Hematopoietic multipotent progenitor cell (in vitro differentiated cells): ENCODE results near the gene RPS6KA6. TPM values are rescaled to one million over a fixed set of nuclear protein-coding genes. Genes with fewer than 3 reads are reported as not detected.

ENCODE experiments used
- DNase-seq, 3 donors: peaks; one replicate each; pipeline ENCODE4 v3.0.0-alpha.2; 2011 to 2015; ENCODE audit warnings: low read depth in 2 of 3, low spot score in 2 of 3
- total RNA-seq: library from RNA; depleted of rRNA; stranded (reverse); fragments of >200 nt; gene quantifications from one replicate; pipeline ENCODE4 v1.2.3, GENCODE V29; 2012

RPS6KA6 gene
- total RNA-seq, result 0.54 TPM

DNA sequence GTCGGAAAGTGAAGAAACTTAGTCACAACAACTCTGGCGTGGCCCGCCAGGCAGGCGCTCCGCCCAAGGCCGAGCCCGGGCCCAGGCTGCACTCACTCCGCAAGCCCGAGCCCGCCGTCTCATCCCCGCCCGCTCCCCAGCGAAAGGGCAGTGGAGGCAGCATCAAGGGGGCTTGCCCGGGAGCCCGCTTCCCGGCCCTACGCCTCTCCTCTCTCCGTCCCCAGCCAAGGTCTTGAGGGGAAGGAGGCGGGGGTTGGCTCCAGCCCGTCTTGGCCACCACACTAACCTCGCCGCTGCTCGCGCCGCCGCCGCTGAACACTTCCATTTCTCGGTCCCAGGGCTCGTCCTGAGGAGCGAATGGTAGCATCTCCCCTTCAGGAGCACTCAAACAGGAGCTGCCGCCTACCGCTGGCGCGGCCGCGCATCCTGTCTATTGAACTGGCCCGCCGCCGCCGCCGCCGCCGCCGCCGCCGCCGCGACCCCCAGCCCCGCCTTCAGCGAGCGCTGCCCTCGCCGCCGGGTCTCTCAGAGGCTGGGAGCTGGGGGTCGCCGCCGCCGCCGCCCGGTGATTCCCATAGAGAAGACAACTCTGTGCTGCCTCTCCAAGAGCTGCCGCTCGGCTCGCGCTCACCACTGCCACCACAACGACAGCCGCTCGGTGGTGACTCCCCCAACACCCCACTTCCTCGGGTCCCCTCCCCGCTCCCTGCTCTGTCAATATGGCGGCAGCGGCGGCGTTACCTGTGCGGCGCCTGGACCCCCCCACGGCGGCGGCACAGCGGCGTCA, at the start of gene RPS6KA6:
Gene RPS6KA6 (minus strand): TSS at position 667 of the 787 bp plus-strand sequence. CDS start 300 bp downstream, at position 367.
- DNase-seq, result peak in 2 of 3 donors; percentile 9 to 22

DNA sequence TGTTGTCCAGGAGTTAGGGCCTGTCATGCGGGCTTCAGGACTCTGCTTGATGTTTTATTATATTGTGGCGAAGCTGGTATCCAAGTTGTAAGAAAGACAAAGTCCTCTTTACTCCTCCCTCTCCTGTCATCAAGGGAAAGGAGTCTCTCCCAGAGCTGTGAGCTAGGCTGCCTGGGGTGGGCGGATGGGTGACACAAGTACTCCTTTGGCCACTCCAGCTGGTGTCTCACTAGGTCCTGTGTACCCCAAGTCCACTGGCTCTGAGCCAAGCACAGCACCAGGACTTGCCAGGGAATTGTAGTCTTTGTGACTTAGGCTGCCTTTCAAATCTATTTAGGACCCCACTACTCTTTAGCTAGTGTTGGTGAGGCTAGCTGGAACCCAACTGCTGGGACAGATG, 36.7 kb upstream of the RPS6KA6 start:
- no peak for DNase-seq

DNA sequence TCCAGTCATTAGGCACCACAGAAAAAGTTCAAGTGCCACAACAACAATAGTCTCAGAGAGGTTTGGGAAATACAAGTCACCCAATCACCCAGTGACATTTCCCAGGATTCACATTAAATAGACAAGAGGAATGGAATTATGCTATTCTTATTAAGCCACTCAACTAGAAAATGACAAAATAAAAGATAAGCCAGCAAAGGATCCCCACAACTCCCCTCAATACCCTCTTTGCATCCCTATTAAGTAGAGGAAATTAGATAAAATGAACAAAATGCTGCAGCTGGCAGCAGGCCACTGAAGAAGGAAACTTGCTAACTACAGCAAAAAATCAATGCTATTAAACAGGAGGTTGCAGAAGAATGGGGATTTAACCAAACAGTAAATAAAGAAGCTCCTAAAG, 35.3 kb upstream of the RPS6KA6 start:
- no peak for DNase-seq

DNA sequence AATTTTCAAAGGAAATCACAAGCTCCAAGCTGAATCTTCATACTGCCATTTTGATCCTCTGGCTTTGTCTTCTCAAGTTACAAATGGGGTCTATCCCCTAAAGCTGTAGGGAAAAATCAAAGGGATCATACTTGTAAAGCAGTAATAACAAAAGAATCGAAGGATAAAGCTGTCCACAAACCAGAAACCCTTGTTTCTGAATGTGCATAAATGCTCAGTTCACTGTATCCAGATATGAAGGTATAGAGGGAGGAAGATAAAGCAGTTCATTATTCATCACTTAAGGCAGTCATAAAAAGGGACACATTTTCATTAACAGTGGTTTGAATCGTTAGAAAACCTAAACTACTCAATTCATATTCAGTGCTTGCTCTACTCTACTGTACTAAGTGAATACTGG, 33.2 kb upstream of the RPS6KA6 start:
- no peak for DNase-seq

DNA sequence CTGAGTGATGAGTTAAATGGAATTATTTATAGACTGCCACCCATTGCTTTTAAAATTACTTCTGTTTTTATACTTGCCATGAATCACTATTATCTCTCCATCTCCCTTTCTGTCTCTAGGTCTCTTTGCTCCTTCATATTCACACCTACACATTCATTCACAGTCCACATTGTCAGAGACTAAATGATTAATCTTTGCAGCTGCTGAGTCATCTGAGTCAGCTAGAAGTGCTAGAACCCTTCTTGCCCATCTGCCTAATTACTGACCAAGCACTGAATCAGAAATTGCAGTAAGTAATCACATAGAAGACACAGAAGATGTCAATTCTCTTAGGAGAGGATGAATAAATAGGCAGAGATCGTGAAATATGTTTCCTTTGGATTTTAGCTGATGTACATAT, 31.6 kb upstream of the RPS6KA6 start:
- no peak for DNase-seq

DNA sequence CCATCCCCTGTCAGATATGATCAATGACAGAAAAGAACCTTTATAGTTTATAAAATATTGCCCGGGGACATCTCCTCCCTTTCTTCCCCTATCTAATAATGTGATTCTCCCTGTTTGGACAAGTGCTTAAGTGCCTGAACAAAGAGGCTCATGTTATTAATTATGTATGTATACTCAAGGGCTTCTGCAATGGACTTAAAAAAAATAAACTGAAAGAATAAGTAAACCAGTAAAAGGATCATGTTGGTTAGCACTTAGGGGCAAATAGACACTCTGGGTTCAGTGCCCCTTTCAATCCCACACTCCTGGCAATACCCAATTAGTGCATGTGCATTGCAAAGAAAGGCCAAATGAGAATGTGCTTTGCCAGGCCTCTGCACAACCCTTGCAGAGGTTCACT, 30.7 kb upstream of the RPS6KA6 start:
- no peak for DNase-seq

DNA sequence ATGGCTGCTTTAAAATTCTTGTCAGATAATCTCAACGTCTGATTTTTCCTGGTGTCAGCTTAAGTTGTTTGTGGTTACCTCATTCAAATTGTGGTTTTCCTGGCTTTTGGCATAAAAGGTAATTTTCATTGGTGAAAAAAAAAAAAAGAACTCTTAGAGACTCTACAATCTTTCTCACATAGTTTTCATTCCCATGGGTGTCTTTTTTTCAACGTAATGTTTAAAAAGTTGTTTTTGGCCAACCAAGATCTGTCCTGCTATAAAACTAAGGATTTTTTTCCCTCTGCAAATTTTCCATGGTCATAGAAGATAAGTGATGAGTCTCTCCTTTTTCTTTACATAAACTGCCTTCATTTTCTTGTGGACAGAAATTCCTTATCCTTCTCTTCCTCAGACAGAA, 28.9 kb upstream of the RPS6KA6 start:
- no peak for DNase-seq

DNA sequence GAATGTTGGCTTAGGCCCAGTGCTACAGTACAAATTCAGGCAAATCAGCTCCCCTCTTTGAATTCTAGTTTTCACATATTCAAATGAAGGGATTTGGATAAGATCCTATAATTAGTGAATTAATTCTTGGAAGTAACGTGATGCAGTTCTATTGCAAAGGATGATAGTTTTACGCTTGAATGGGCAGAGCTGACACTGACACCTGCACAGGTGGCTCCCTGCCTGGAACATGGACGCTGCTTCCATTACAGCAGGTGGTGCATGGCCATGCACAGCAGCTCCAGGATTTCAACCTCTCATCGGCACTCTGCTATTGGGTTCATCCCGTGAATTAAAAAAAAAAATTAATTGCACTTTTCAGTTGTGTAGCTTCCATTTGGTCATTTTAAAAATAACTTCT, 28.4 kb upstream of the RPS6KA6 start:
- DNase-seq, result no peak

DNA sequence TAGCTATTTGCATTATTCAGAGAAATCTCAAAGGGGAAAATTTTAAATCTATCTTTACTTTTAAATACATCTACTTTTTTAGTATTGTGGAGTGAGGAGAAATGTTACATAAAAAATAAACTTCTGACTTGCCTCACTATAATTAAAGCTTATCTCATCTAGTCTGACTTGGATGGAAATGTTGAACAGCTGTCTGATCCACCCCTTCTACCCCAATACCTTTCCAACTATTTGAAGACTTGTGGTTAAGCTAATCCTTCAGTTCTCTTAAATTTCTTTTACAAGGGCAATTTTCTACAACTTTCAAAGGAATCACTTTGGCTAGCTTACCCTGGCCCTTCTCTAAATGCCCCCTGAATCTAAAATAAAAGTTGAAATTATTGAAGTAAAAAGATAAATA, 17.3 kb upstream of the RPS6KA6 start:
- no peak for DNase-seq

DNA sequence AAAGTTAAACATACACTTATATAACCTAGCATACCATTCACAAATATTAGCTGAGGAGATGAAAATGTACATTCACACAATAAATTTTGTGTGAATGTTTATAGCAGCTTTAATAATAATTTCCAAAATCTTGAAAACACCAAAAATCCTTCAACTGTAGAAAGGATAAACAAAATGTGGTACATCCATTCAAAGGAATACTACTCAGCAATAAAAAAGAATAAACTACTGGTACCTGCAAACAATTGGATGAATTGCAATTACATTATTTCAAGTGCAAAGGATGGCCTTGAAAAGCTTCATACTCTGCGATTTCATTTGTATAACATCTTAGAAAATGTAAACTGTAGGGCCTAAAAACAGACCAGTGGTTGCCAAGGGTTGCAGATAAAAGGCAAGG, 11.7 kb upstream of the RPS6KA6 start:
- no peak for DNase-seq

DNA sequence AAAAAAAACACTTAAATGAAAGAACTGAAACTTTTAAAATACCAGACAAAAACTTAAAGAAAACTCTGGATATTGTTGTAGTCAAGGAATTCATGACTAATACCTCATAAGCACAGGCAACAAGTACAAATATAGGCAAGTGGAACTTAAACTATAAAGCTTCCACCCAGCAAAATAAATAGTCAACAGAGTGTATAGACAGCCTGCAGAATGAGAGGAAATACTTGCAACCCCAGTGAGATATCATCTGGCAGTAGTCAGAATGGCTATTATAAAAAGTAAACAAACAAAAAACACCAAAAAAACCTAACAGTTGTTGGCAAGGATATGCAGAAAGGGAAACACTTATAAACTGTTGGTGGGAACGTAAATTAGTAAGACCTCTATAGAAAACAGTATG, 9.6 kb upstream of the RPS6KA6 start:
- DNase-seq, result no peak

DNA sequence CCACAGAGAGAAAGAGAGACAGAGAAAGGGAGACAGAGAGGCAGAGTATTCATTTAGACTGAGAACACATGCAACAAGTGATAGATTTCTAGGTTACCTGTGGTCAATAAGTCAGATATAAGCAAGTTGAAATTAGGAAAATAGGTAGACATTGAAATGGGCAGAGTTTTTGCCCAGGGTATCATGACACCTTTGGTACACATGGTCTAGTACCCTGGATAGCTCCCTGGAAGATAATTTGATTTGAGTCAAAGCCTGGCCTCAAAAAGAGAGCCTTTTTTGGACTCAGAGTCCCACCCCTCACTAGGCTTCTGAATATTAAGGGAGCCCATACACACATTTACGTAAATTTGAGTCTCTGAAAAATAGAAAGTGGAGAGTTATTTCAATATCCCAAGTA, 4.0 kb upstream of the RPS6KA6 start:
- no peak for DNase-seq

DNA sequence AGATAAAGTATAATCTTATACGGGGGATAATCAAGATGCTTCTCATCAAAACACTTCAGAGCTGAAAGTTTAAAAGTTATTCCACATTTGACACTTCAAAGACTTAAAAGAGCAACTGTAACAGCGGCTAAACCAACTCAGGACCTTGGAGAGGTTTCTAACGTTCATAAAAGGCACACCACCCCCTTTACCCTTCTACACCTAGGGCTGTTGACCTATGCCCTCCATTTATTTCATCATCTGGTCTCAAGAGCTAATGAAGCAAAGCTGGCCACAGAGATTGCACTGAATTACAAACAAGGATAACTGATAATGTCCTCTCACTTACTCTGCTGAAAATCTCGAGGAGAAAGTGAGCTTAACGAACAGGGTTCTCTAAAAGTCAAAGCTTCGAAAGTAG, 1.1 kb upstream of the RPS6KA6 start:
- no peak for DNase-seq

DNA sequence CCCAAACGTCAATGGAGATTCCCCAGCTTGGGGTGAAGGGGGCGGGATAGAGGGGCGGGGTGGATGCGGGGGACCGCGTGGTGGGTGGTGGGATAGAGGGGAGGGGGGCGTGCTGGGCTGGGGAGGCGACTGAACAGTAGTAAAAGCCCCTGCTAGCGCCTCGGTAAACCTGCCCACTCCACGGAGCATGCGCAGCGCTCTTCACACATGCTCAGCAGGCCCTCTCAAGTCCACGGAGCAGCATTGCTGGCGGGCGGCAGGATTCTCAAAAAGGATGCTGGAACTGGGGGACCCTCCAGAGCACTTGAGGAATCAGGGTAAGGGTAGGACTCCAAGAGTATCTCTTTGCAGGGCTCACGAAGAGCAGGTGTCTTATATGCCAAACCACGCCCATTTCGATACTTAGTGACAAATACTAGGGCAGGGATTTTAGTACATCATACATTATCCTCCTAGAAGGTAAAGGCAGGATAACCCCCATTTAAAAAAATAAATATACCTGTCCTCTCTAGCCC, 378 bp upstream of the RPS6KA6 start:
- peak in 2 of 3 donors; percentile 77 for DNase-seq

DNA sequence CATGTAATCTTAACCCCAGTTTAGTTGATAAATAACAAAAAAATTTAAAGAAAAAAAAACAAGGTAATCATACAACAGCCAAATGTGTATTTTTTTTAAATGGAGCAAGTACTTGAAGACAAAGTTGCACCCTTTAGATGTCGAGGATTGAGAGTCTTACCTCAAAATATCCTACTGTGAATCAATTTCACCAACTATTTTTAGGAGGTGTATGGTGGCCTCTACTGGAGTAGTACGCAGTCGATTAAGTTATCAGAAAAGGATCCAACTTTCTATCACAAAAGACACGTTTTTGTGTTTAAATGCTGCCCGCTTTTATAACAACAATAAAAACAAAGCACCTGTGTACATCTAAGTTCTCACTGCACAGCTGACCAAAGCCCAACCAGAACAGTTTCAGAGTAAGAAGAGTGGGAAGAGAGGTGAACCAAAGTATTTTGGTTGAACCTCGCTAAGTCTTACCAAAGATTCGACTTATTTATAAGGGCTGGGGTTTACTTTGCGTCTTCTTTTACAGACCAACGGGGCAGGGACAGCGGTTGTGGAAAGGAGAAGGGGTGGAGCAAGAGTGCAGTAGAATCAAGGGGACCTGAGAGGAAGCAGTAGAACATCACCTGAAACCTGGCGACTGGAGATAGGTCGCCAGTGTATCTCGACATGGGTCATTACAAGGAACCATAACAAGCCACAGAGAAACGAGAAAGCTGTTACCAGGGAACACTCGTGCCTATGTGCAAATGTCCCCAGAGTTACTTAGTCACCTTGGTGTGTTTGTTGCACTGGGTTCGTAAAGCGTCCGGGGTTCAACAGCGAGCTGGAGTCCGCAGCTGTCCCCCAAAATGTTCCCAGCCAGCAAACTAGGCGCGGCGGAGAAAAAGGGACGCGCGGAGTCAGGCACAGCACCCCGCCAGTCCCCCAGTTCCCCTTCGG, 1.1 kb downstream of the RPS6KA6 start:
- peak in 2 of 3 donors; percentile 5 to 21 for DNase-seq

DNA sequence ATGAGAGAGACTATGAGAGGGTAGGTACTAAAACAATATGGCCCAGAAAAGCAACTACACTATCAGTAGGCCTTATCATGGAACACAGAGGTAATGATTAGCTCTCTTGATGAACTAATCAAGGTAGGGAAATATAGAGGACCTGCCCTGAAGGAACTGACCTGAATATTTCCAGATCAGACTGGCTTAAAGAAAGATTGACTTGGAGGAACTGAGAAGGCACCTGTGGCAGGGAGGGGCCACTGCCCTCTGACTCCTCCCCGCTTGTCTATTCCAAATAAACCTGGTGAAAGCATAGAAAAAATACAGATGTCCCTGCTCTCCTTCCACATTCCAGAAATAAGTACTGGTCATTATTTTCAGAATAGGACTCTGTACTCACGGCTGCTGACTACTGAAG, 5.5 kb downstream of the RPS6KA6 start:
- DNase-seq, result no peak

DNA sequence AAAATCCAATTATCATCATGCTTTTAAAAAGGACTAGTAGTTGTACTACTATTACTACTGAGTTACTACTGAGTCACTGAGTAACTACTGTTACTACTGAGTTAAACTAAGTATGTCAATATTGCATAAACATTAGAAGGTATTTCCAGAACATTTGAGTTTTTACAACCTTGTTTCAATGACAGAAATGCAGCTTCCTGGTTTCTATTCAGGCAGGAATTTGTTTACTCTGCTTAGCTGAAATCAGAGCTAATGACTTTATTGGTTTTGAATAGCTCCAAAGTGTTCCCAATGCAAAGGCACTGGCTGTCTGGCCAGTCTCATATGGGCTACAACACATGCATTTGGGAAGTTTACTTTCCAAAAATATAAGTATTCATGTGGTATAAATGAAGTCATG, 12.0 kb downstream of the RPS6KA6 start:
- no peak for DNase-seq

DNA sequence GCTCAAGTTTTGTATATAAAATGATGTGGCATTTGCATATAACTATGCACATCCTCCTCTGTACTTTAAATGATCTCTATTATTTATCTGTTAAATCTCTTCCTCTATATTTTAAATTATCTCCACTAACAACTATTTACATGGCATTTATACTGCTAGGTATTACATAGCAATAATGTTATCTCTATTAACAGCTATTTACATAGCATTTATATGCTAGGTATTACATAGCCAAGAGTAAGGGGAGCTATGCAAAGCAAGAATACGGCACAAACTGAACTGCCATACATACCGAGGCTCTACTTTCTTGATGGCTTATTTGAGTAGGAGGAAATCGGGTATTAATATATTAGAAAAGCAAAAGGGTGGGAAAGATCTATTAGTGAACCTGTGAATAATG, 12.7 kb downstream of the RPS6KA6 start:
- DNase-seq, result no peak

DNA sequence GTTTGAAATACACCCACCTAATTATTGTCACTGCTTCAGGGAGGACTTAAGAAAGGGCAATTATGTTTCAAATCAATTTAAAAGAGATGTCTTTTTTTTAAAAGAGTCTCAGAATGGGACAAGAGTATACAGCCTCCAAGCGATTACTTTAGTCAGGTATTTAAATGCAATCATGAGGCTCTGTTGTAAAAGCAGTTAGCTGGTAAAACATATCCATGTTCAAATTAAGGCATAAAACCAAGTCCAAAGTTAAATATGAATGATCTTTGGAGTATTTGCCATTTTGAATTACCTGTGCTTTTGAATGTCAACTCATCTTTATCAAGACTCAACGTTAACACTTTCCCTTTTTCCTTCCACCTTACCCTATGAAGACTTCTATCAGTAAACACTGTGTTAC, 13.7 kb downstream of the RPS6KA6 start:
- no peak for DNase-seq

DNA sequence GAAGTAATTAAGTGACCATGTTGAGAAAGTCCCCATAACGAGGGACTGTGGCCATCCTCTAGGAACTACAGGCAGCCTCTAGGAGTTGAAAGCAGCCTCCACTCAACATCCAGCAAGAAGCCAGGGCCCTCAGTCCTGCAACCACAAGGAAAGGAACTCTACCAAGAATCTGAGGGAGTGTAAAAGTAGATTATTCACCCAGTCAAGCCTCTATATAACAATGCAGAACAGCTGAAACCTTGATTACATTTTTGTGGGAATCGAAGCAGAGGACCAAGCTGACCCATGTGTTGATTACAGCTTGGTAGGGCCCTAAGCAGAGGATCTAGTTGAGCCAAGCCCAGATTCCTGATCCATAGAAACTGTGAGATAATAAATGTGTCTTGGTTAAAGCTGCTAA, 17.1 kb downstream of the RPS6KA6 start:
- no peak for DNase-seq

DNA sequence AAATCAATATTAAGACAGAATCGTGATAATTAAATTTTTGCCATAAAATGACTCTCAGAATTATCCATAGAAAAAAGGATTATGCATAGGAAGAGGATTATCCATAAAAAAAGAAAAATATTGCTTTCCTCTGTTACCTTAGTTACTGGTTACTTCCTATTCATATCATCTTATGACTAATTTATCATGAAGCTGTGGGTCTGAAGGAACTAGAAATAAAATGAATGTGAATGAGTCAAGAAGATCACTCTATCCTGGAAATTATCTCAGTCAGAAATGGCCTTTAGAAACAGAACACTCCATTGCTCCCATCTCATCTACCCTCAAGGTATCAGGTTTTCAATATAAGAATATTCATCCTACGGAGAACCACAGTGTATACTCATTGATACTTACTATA, 19.4 kb downstream of the RPS6KA6 start:
- no peak for DNase-seq

DNA sequence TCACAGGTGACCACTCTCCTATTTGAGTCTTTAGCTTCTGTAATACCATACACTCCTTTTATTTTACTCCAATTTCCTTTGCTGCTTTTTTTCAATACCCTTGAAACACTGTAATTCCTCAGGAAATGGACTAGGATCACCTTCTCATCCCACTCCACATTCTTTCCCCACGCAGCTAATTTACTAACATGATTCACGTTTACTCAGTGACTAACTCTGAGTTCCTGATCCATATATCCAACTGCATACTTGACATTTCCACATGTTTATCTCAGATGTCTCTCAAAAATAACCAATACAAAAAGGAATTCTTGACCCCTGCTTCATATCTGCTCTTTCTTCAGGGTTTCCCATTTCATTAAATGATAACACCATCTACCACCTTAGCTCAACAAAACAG, 19.9 kb downstream of the RPS6KA6 start:
- no peak for DNase-seq
